Activated T-cell treated with anti-CD3 and anti-CD28 coated beads, Interleukin-2, amount 50 U/mL, for 72 hours (primary cell): Measurements from ENCODE around the gene EIF5. TPM values are rescaled to one million over a fixed set of nuclear protein-coding genes. Genes with fewer than 3 reads are reported as not detected.

Experiments
- ATAC-seq, 2 donors: fragments of 150-1000 bp; cut with Tn5 transposase; replicated peaks in 1 of 2; 2 replicates each; pipeline ENCODE4 v1.10.0; 2021; ENCODE audit warnings: moderate library complexity in 2 of 2, mild to moderate bottlenecking in 1 of 2
- DNase-seq, 2 donors: peaks; one replicate each; pipeline ENCODE4 v3.0.0; 2021 to 2022; ENCODE audit warnings: mixed read lengths in 1 of 2
- H3K27ac Mint-ChIP-seq: one replicate; pipeline ENCODE4 v1.8.0; 2022; ENCODE audit warnings: mild to moderate bottlenecking, moderate library complexity, mixed read lengths
- H3K27me3 Mint-ChIP-seq: one replicate; pipeline ENCODE4 v1.8.0; 2022; ENCODE audit warnings: low read depth, mixed read lengths
- H3K36me3 Mint-ChIP-seq, 2 donors: one replicate each; pipeline ENCODE4 v1.8.0; 2022; ENCODE audit warnings: mixed read lengths in 2 of 2, mild to moderate bottlenecking in 1 of 2; ENCODE audit not compliant: insufficient read depth in 2 of 2
- H3K4me1 Mint-ChIP-seq: one replicate; pipeline ENCODE4 v1.8.0; 2022; ENCODE audit warnings: low read depth, mixed read lengths
- H3K4me3 Mint-ChIP-seq, 2 donors: one replicate each; pipeline ENCODE4 v1.8.0; 2022; ENCODE audit warnings: mild to moderate bottlenecking in 2 of 2, mixed read lengths in 2 of 2, moderate library complexity in 2 of 2
- H3K9me3 Mint-ChIP-seq, 2 donors: one replicate each; pipeline ENCODE4 v1.8.0; 2022; ENCODE audit warnings: mixed read lengths in 2 of 2
- total RNA-seq, 2 donors: library from RNA; stranded (reverse); gene quantifications; one replicate each; pipeline ENCODE4 v1.2.3, GENCODE V29; 2022

EIF5 gene
- total RNA-seq, 2 donors from 2014 or later = 295 to 377 TPM

GRCh38 chr14:103296007-103296406, 38.0 kb upstream of the EIF5 start:
- H3K27ac Mint-ChIP-seq = no peak overlapping the region
- no peaks in the 10 kb centered on the region for H3K36me3 Mint-ChIP-seq
- H3K4me3 Mint-ChIP-seq = no peak overlapping the region
- ATAC-seq (no peak), DNase-seq (no peak)
- peaks cover 5% of the 10 kb centered on the region for H3K27me3 Mint-ChIP-seq
- no peaks in the 10 kb centered on the region for H3K9me3 Mint-ChIP-seq
- H3K4me1 Mint-ChIP-seq = peaks cover 5% of the 10 kb centered on the region

- DNase-seq (no peak), ATAC-seq (no peak)
- Mint-ChIP-seq H3K9me3 (no peaks in the 10 kb centered on the region), H3K27ac (no peak overlapping the region), H3K4me3 (no peak overlapping the region), H3K36me3 (no peaks in the 10 kb centered on the region), H3K4me1 (peaks cover 5% of the 10 kb centered on the region), H3K27me3 (peaks cover 5% of the 10 kb centered on the region)
These were observed 37.0 kb upstream of the EIF5 start for GRCh38 chr14:103296987-103297386.

- Mint-ChIP-seq H3K36me3 (no peaks in the 10 kb centered on the region), H3K9me3 (no peaks in the 10 kb centered on the region), H3K27ac (no peak overlapping the region), H3K4me3 (no peak overlapping the region), H3K27me3 (peaks cover 5% of the 10 kb centered on the region), H3K4me1 (no peaks in the 10 kb centered on the region)
- DNase-seq = no peak
- ATAC-seq = no peak
These were observed 35.4 kb upstream of the EIF5 start for GRCh38 chr14:103298620-103299019.

GRCh38 chr14:103301512-103302354, 32.3 kb upstream of the EIF5 start:
- no peak for DNase-seq
- Mint-ChIP-seq H3K9me3 (no peaks in the 10 kb centered on the region), H3K36me3 (no peaks in the 10 kb centered on the region), H3K27ac (no peak overlapping the region), H3K4me3 (no peak overlapping the region), H3K27me3 (peaks cover 13% of the 10 kb centered on the region), H3K4me1 (no peaks in the 10 kb centered on the region)
- ATAC-seq = no peak

- Mint-ChIP-seq H3K4me1 (no peaks in the 10 kb centered on the region), H3K4me3 (no peak overlapping the region), H3K36me3 (no peaks in the 10 kb centered on the region), H3K27me3 (peaks cover 22% of the 10 kb centered on the region), H3K9me3 (no peaks in the 10 kb centered on the region), H3K27ac (peak overlapping the region; percentile 50)
- no peak for ATAC-seq
- DNase-seq = no peak
These were observed 31.1 kb upstream of the EIF5 start for GRCh38 chr14:103302966-103303365.

GRCh38 chr14:103304706-103305105, 29.3 kb upstream of the EIF5 start:
- no peak for DNase-seq
- Mint-ChIP-seq H3K4me1 (no peaks in the 10 kb centered on the region), H3K4me3 (no peak overlapping the region), H3K36me3 (no peaks in the 10 kb centered on the region), H3K27me3 (peaks cover 28% of the 10 kb centered on the region), H3K9me3 (no peaks in the 10 kb centered on the region), H3K27ac (no peak overlapping the region)
- ATAC-seq = no peak

GRCh38 chr14:103308717-103309616, 25.1 kb upstream of the EIF5 start:
- Mint-ChIP-seq H3K4me1 (no peaks in the 10 kb centered on the region), H3K9me3 (no peaks in the 10 kb centered on the region), H3K36me3 (no peaks in the 10 kb centered on the region), H3K27me3 (peaks cover 28% of the 10 kb centered on the region), H3K4me3 (no peak overlapping the region), H3K27ac (no peak overlapping the region)
- DNase-seq (no peak), ATAC-seq (no peak)

GRCh38 chr14:103310576-103311095, 23.4 kb upstream of the EIF5 start:
- no peaks in the 10 kb centered on the region for H3K9me3 Mint-ChIP-seq
- ATAC-seq = no peak
- no peak overlapping the region for H3K27ac Mint-ChIP-seq
- H3K36me3 Mint-ChIP-seq = no peaks in the 10 kb centered on the region
- no peaks in the 10 kb centered on the region for H3K4me1 Mint-ChIP-seq
- H3K27me3 Mint-ChIP-seq = peaks cover 21% of the 10 kb centered on the region
- no peak for DNase-seq
- H3K4me3 Mint-ChIP-seq = no peak overlapping the region

- no peaks in the 10 kb centered on the region for H3K36me3 Mint-ChIP-seq
- peaks cover 15% of the 10 kb centered on the region for H3K27me3 Mint-ChIP-seq
- no peak for DNase-seq
- H3K9me3 Mint-ChIP-seq = no peaks in the 10 kb centered on the region
- no peak overlapping the region for H3K4me3 Mint-ChIP-seq
- no peak overlapping the region for H3K27ac Mint-ChIP-seq
- H3K4me1 Mint-ChIP-seq = no peaks in the 10 kb centered on the region
- ATAC-seq = no peak
These were observed 22.7 kb upstream of the EIF5 start for GRCh38 chr14:103311171-103311997.

- no peaks in the 10 kb centered on the region for H3K36me3 Mint-ChIP-seq
- H3K4me3 Mint-ChIP-seq = no peak overlapping the region
- DNase-seq (no peak), ATAC-seq (no peak)
- no peaks in the 10 kb centered on the region for H3K4me1 Mint-ChIP-seq
- H3K27me3 Mint-ChIP-seq = peaks cover 14% of the 10 kb centered on the region
- H3K27ac Mint-ChIP-seq = no peak overlapping the region
- H3K9me3 Mint-ChIP-seq = no peaks in the 10 kb centered on the region
These were observed 21.9 kb upstream of the EIF5 start for GRCh38 chr14:103312006-103312635.

- no peak for ATAC-seq
- no peaks in the 10 kb centered on the region for H3K36me3 Mint-ChIP-seq
These were observed 20.3 kb upstream of the EIF5 start for GRCh38 chr14:103313704-103314103.

GRCh38 chr14:103314496-103315277, 19.4 kb upstream of the EIF5 start:
- Mint-ChIP-seq H3K27me3 (peaks cover 7% of the 10 kb centered on the region), H3K36me3 (no peaks in the 10 kb centered on the region), H3K4me1 (no peaks in the 10 kb centered on the region), H3K4me3 (no peak overlapping the region), H3K9me3 (no peaks in the 10 kb centered on the region), H3K27ac (no peak overlapping the region)
- DNase-seq = no peak
- ATAC-seq = no peak

More at GRCh38 chr14:103313704-103314103, 20.3 kb upstream of the EIF5 start:
- H3K4me1 Mint-ChIP-seq = no peaks in the 10 kb centered on the region
- peaks cover 7% of the 10 kb centered on the region for H3K27me3 Mint-ChIP-seq
- DNase-seq = no peak
- H3K4me3 Mint-ChIP-seq = no peak overlapping the region
- no peaks in the 10 kb centered on the region for H3K9me3 Mint-ChIP-seq
- H3K27ac Mint-ChIP-seq = no peak overlapping the region
